SK-N-SH (cell line): ENCODE data around the gene GALNT8.
"Not testable (repeated sequence)": the region's sequence is repeated elsewhere in the genome, so short reads cannot be mapped to it uniquely, and the experiment has no call there.

ENCODE experiments used
- CTCF ChIP-seq: fragments of 200-600 bp; sonication (generic); IDR thresholded peaks from 2 replicates; pipeline ENCODE4 v1.6.1; 2017; ENCODE audit warnings: antibody characterized with exemption, mild to moderate bottlenecking, moderate library complexity
- MXI1 ChIP-seq: IDR thresholded peaks from 2 replicates; pipeline ENCODE4 v1.6.1; 2012; ENCODE audit warnings: mild to moderate bottlenecking, low read depth, low read length, improper control_type of control experiment
- RAD21 ChIP-seq: IDR thresholded peaks from 2 replicates; pipeline ENCODE4 v1.6.1; 2012; ENCODE audit warnings: mild to moderate bottlenecking, low read length
- SMC3 ChIP-seq: IDR thresholded peaks from 2 replicates; pipeline ENCODE4 v1.6.1; 2012; ENCODE audit warnings: low read depth, low read length, improper control_type of control experiment
- TAF1 ChIP-seq: IDR thresholded peaks from 2 replicates; pipeline ENCODE4 v1.6.1; 2012; ENCODE audit warnings: low read depth, mild to moderate bottlenecking, low read length, moderate library complexity, borderline replicate concordance
- TF ChIP-seq, protein P1 (sequence below): IDR thresholded peaks from 2 replicates; pipeline ENCODE4 v1.4.0; 2012; ENCODE audit warnings: low read depth

DNA sequence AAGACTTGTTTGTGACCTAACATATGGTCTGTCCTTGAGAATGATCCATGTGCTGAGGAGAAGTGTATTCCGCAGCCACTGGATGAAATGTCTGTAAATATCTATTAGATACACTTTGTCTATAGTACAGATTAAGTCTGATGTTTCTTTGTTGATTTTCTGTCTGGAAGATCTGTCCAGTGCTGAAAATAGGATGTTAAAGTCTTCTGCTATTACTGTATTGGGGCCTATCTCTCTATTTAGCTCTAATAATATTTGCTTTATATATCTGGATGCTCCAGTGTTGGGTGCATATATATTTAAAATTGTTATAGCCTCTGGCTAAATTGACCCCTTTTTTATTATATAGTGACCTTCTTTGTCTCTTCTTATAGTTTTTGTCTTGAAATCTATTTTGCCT is 31.5 kb downstream of the GALNT8 start:
- not testable (repeated sequence) for TF ChIP-seq SMC3, TAF1, MXI1, CTCF, RAD21
- TF ChIP-seq, protein P1, sequence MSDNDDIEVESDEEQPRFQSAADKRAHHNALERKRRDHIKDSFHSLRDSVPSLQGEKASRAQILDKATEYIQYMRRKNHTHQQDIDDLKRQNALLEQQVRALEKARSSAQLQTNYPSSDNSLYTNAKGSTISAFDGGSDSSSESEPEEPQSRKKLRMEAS = not testable (repeated sequence)
